Kidney (tissue), 14 donors: ENCODE measurements around the gene ARAP1. TPM values are rescaled to one million over a fixed set of nuclear protein-coding genes. Genes with fewer than 3 reads are reported as not detected.

Experiments used
- DNase-seq, 5 donors: peaks; one replicate each; pipeline ENCODE4 v3.0.0-alpha.2; 2013 to 2020
- FAIRE-seq: peaks from 2 replicates; lab custom pipeline; 2012; peaks lifted over from hg19 to GRCh38; lab: Jason Lieb, UNC
- H3K27ac ChIP-seq, 2 donors: one replicate each; pipeline ENCODE4 v1.7.0; 2013; ENCODE audit warnings: low read depth in 2 of 2, low read length in 2 of 2, inconsistent platforms in 1 of 2
- H3K27me3 ChIP-seq: one replicate; pipeline ENCODE4 v1.7.1; 2013; ENCODE audit warnings: low read length, inconsistent platforms; ENCODE audit not compliant: control insufficient read depth, insufficient read depth
- H3K36me3 ChIP-seq, 3 donors: one replicate each; pipeline versions ENCODE4 v1.7.0 to v1.7.1; 2013; ENCODE audit warnings: low read length in 3 of 3, control low read depth in 1 of 3, inconsistent platforms in 1 of 3; ENCODE audit not compliant: insufficient read depth in 3 of 3, control insufficient read depth in 2 of 3
- H3K4me1 ChIP-seq, 3 donors: one replicate each; pipeline versions ENCODE4 v1.7.0 to v1.7.1; 2013; ENCODE audit warnings: low read length in 3 of 3, inconsistent platforms in 1 of 3, low read depth in 1 of 3; ENCODE audit not compliant: control insufficient read depth in 2 of 3, insufficient read depth in 2 of 3
- H3K4me3 ChIP-seq, 3 donors: one replicate each; pipeline versions ENCODE4 v1.7.0 to v1.8.1; 2013; ENCODE audit warnings: low read length in 3 of 3, control low read depth in 1 of 3, inconsistent platforms in 1 of 3
- H3K9ac ChIP-seq, 3 donors: one replicate each; pipeline versions ENCODE4 v1.7.0 to v1.7.1; 2013; ENCODE audit warnings: low read length in 3 of 3, control low read depth in 1 of 3, inconsistent platforms in 1 of 3
- H3K9me3 ChIP-seq, 3 donors: one replicate each; pipeline versions ENCODE4 v1.7.0 to v1.7.1; 2013; ENCODE audit warnings: low read length in 3 of 3, control low read depth in 1 of 3, inconsistent platforms in 1 of 3; ENCODE audit not compliant: control insufficient read depth in 2 of 3, insufficient read depth in 1 of 3
- CTCF ChIP-seq: IDR thresholded peaks from 3 replicates; pipeline ENCODE4 v1.5.1; 2012; ENCODE audit warnings: mild to moderate bottlenecking, moderate library complexity, borderline replicate concordance; ENCODE audit not compliant: insufficient read depth; ENCODE audit errors: extremely low read depth
- intact Hi-C: fragments of 100-400 bp; cut with DNase I; formaldehyde crosslinking; loops from one replicate; pipeline ENCODE4 v1.11.1; 2022
- polyA plus RNA-seq: library from polyadenylated mRNA; stranded (reverse); fragments of 350-450 nt; fragmentation: Illumina TruSeq; extraction: RNeasy Lipid Tissue Mini Kit (QIAGEN cat#74804); gene quantifications from one replicate; pipeline ENCODE4 v1.2.3, GENCODE V29; 2014; ENCODE audit warnings: low read depth, low replicate concordance; ENCODE audit not compliant: insufficient read depth
- total RNA-seq: library from RNA; stranded (reverse); fragmentation: NEBNext Ultra II Directional; extraction: Animal tissue kit (Norgen Biotek cat#: 25700); gene quantifications from one replicate; pipeline ENCODE4 v1.2.1, GENCODE V29; 2021
- donor health status: control.
- donor health status: control.
- donor health status: control.
- donor health status: control.
- donor health status: control.
- donor health status: DM: yes; HTN: yes; CAD: no.
- donor health status: Normal renal cell carcinoma (clear cell type).

Gene ARAP1
- total and polyA plus RNA-seq, 2 donors from 2014 or later, result 58.2 to 80.8 TPM

GRCh38 chr11:72739240-72740059, 12.8 kb downstream of the ARAP1 start:
- no peaks in the 10 kb centered on the region for H3K27me3 ChIP-seq
- no peak for TF ChIP-seq CTCF
- peak in 1 of 5 donors; percentile 66 for DNase-seq
- no peak overlapping the region for H3K4me3 ChIP-seq
- H3K9ac ChIP-seq, result no peak overlapping the region
- H3K9me3 ChIP-seq, result no peaks in the 10 kb centered on the region
- H3K4me1 ChIP-seq, result peaks cover 0 to 38% (median 7%) of the 10 kb centered on the region in 3 donors
- no peak overlapping the region for H3K27ac ChIP-seq
- no peaks in the 10 kb centered on the region for H3K36me3 ChIP-seq
- intact Hi-C loops, result loop anchor here (10.0 kb wide), 1 partner anchor 45 kb away; no protein-coding TSS in a partner anchor
- FAIRE-seq, result no peak

DNA sequence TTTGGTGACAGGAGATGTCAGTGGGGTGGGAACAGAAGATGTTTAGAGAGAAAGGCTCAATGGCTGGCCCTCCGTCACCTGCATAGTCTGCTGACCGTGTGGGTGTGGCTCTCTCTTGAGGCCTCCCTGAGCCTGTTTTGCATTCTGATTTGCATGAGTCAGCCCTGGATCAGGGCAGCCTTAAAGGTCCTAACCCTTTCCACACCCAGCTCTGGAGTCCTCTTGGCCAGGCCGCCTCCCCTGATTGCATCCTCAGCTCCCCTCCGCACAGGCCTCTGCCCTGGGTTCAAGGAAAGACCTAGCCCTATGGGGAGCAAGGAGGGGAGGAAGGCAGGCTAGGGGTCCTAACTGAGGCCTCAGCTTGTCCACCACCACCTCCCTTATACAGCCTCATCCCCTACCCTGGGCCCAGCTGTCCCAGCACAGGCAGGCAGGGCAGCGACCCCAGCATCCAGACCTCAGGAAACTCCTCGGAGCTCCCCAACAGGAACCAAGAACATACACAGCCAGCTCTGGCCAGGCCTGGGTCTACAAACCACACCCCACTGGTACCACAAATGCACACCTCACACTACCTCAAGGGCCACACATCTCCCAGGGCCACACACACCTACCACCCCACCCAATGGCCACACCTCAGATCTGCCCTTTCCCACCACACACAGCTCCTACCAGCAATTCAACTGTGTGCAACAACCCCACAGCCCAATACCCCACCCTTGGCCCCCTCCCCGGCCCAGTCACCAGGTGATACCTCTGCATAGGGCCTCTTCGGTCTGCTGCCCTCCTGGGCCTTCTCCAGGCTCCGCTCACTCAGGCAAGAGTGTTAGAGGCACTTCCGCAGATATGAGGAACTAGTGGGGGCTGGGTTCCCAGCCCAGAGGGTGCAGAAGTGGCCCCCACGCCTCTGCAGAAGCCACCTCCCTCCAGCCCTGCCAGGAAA, 13.7 kb downstream of the ARAP1 start:
- Histone ChIP-seq H3K4me1 (peaks cover 0 to 32% (median 7%) of the 10 kb centered on the region in 3 donors), H3K9me3 (no peaks in the 10 kb centered on the region), H3K9ac (no peak overlapping the region), H3K27me3 (no peaks in the 10 kb centered on the region), H3K27ac (peak overlapping the region in 1 of 2 donors; percentile 23), H3K4me3 (no peak overlapping the region), H3K36me3 (no peaks in the 10 kb centered on the region)
- intact Hi-C loops, result loop anchor here (10.0 kb wide), 1 partner anchor 46 kb away; no protein-coding TSS in a partner anchor
- FAIRE-seq, result no peak
- TF ChIP-seq CTCF, result no peak
- peak in 2 of 5 donors; percentile 32 to 71 for DNase-seq

- Histone ChIP-seq H3K36me3 (no peaks in the 10 kb centered on the region), H3K4me1 (peaks cover 0 to 25% (median 7%) of the 10 kb centered on the region in 3 donors), H3K9me3 (no peaks in the 10 kb centered on the region), H3K4me3 (no peak overlapping the region), H3K27me3 (no peaks in the 10 kb centered on the region), H3K27ac (no peak overlapping the region), H3K9ac (no peak overlapping the region)
- intact Hi-C loops, result loop anchor here (10.0 kb wide), 1 partner anchor 47 kb away; no protein-coding TSS in a partner anchor
- FAIRE-seq (no peak), DNase-seq (peak in 1 of 5 donors; percentile 4)
- no peak for TF ChIP-seq CTCF
Measured at GRCh38 chr11:72737336-72737735, 14.9 kb downstream of the ARAP1 start.
